Type B pancreatic cell (in vitro differentiated cells): Measurements from ENCODE around the gene KPNA1. TPM values are rescaled to one million over a fixed set of nuclear protein-coding genes. Genes with fewer than 3 reads are reported as not detected.

Source experiments
- total RNA-seq: library from RNA; stranded (reverse); gene quantifications from 2 replicates; pipeline ENCODE4 v1.2.1, GENCODE V29; 2021; ENCODE audit warnings: low replicate concordance

KPNA1 gene
- total RNA-seq, 1 donor from 2014 or later: 67.7 TPM

Other genes with a start within 250 kb of the KPNA1 start
- 39.5 and 99.3 TPM in 2 replicates for gene CSTA, start 189.7 kb downstream of the KPNA1 start, total RNA-seq
- 39.8 and 44.9 TPM in 2 replicates for gene MIX23, start 131.7 kb downstream of the KPNA1 start, total RNA-seq
- gene FAM162A, start 130.8 kb downstream of the KPNA1 start, total RNA-seq: 68.8 and 230 TPM in 2 replicates
- gene WDR5B, start 98.9 kb downstream of the KPNA1 start, total RNA-seq: 6.2 and 8.2 TPM in 2 replicates
- 11.1 and 23.0 TPM in 2 replicates for gene PARP9, start 49.4 kb upstream of the KPNA1 start, total RNA-seq
- 17.3 and 34.9 TPM in 2 replicates for gene DTX3L, start 49.4 kb upstream of the KPNA1 start, total RNA-seq
- 0.26 and 0.29 TPM in 2 replicates for gene PARP15, start 62.7 kb upstream of the KPNA1 start, total RNA-seq
- gene PARP14, start 165.9 kb upstream of the KPNA1 start, total RNA-seq: 20.7 and 27.1 TPM in 2 replicates